GM12878 (cell line): ENCODE data around the gene ZBTB7B. TPM values are rescaled to one million over a fixed set of nuclear protein-coding genes. Genes with fewer than 3 reads are reported as not detected.

Source experiments
- BCLAF1 ChIP-seq: fragments of 450-650 bp; IDR thresholded peaks from 2 replicates; pipeline ENCODE4 v1.6.1; 2017; ENCODE audit warnings: antibody characterized with exemption, mild to moderate bottlenecking, moderate library complexity
- BMI1 ChIP-seq: fragments of 450-650 bp; IDR thresholded peaks from 2 replicates; pipeline ENCODE4 v1.6.1; 2016; ENCODE audit warnings: mild to moderate bottlenecking, moderate library complexity, borderline replicate concordance
- CEBPB ChIP-seq, 2 experiments: fragments of 150-350 bp in 1 of 2; IDR thresholded peaks; 2 replicates each; pipeline ENCODE4 v1.6.1; 2012 to 2014; ENCODE audit warnings: low read depth in 2 of 2, low read length in 2 of 2, borderline replicate concordance in 1 of 2, inconsistent platforms in 1 of 2
- LARP7 ChIP-seq: fragments of 450-650 bp; IDR thresholded peaks from 2 replicates; pipeline ENCODE4 v1.6.1; 2017; ENCODE audit warnings: mild to moderate bottlenecking
- MXI1 ChIP-seq: fragments of 150-350 bp; IDR thresholded peaks from 2 replicates; pipeline ENCODE4 v1.6.1; 2011; ENCODE audit warnings: low read depth, mild to moderate bottlenecking, inconsistent platforms, low read length, improper control_type of control experiment
- NR2C1 ChIP-seq: fragments of 450-650 bp; IDR thresholded peaks from 2 replicates; pipeline ENCODE4 v1.6.1; 2017; ENCODE audit warnings: antibody characterized with exemption, mild to moderate bottlenecking, moderate library complexity
- POLR2A ChIP-seq: IDR thresholded peaks from 2 replicates; pipeline ENCODE4 v1.6.1; 2011; ENCODE audit warnings: low read depth, mild to moderate bottlenecking, low read length
- RAD51 ChIP-seq: fragments of 450-650 bp; IDR thresholded peaks from 2 replicates; pipeline ENCODE4 v1.6.1; 2016; ENCODE audit warnings: moderate library complexity, mild to moderate bottlenecking, inconsistent platforms
- RB1 ChIP-seq: fragments of 450-650 bp; formaldehyde crosslinking; IDR thresholded peaks from 2 replicates; pipeline ENCODE4 v1.6.1; 2017; ENCODE audit warnings: mild to moderate bottlenecking, borderline replicate concordance
- REST ChIP-seq: IDR thresholded peaks from 2 replicates; pipeline ENCODE4 v1.6.1; 2012; ENCODE audit warnings: mild to moderate bottlenecking, low read depth, low read length
- SMC3 ChIP-seq: IDR thresholded peaks from 2 replicates; pipeline ENCODE4 v1.6.1; 2011; ENCODE audit warnings: low read length, improper control_type of control experiment, borderline replicate concordance
- SRF ChIP-seq, 2 experiments: IDR thresholded peaks; 2 replicates each; pipeline ENCODE4 v1.6.1; 2011; ENCODE audit warnings: low read depth in 2 of 2, low read length in 2 of 2, mild to moderate bottlenecking in 1 of 2, moderate library complexity in 1 of 2
- SUZ12 ChIP-seq: fragments of 200-600 bp; sonication (generic); IDR thresholded peaks from one replicate; pipeline ENCODE4 v1.6.1; 2018; ENCODE audit warnings: antibody characterized with exemption, mild to moderate bottlenecking; ENCODE audit not compliant: unreplicated experiment
- TARDBP ChIP-seq: IDR thresholded peaks from 2 replicates; pipeline ENCODE4 v1.6.1; 2016; ENCODE audit warnings: borderline replicate concordance
- USF2 ChIP-seq: IDR thresholded peaks from 2 replicates; pipeline ENCODE4 v1.6.1; 2011; ENCODE audit warnings: low read depth, low read length, improper control_type of control experiment, borderline replicate concordance
- WRNIP1 ChIP-seq: IDR thresholded peaks from 2 replicates; pipeline ENCODE4 v1.6.1; 2011; ENCODE audit warnings: low read depth, low read length, improper control_type of control experiment, borderline replicate concordance
- YBX1 ChIP-seq: fragments of 450-650 bp; IDR thresholded peaks from 2 replicates; pipeline ENCODE4 v1.6.1; 2016; ENCODE audit warnings: antibody characterized with exemption
- YY1 ChIP-seq: IDR thresholded peaks from 2 replicates; pipeline ENCODE4 v1.6.1; 2011; ENCODE audit warnings: low read depth, mild to moderate bottlenecking, low read length
- ZNF217 ChIP-seq: fragments of 450-650 bp; IDR thresholded peaks from 2 replicates; pipeline ENCODE4 v1.6.1; 2017; ENCODE audit warnings: antibody characterized with exemption, mild to moderate bottlenecking
- polyA plus RNA-seq, 11 experiments: library from polyadenylated mRNA; depleted of rRNA in 4 of 11; unstranded in 6 of 11; stranded (reverse) in 5 of 11; fragments of >200 nt; fragmentation: Nextera tagmentation in 4 of 11; fragmentation: Illumina TruSeq in 1 of 11; extraction: Ambion mirVana in 4 of 11; extraction: Trizol in 1 of 11; gene quantifications; 1 replicate in 1 of 11; 2 replicates in 10 of 11; pipeline versions ENCODE4 v1.2.1 to v1.2.3, GENCODE V29; 2011 to 2016; ENCODE audit warnings: inconsistent platforms in 2 of 11, missing spikeins in 2 of 11, low read depth in 1 of 11
- total RNA-seq, 4 experiments: library from RNA; depleted of rRNA in 3 of 4; stranded (reverse); fragments of >200 nt in 3 of 4; fragmentation: Illumina TruSeq in 1 of 4; extraction: Trizol in 1 of 4; gene quantifications; 2 replicates each; pipeline versions ENCODE4 v1.2.1 to v1.2.3, GENCODE V29; 2013 to 2021
- TF ChIP-seq, protein P1 (sequence below): fragments of 450-650 bp; IDR thresholded peaks from 2 replicates; pipeline ENCODE4 v1.6.1; 2017; ENCODE audit warnings: mild to moderate bottlenecking
- TF ChIP-seq, protein P2 (sequence below): IDR thresholded peaks from 2 replicates; pipeline ENCODE4 v1.6.1; 2012; ENCODE audit warnings: low read depth, low read length, improper control_type of control experiment

Gene ZBTB7B
- total and polyA plus RNA-seq, 10 of the 15 experiments (the other 5 are each of a cell fraction or from before 2014, with no cell fraction given), result 0.11 to 44.9 (median 11.3) TPM

GRCh38 chr1:154955039-154955717, 47.4 kb upstream of the ZBTB7B start (continued):
- TF ChIP-seq, protein P1, sequence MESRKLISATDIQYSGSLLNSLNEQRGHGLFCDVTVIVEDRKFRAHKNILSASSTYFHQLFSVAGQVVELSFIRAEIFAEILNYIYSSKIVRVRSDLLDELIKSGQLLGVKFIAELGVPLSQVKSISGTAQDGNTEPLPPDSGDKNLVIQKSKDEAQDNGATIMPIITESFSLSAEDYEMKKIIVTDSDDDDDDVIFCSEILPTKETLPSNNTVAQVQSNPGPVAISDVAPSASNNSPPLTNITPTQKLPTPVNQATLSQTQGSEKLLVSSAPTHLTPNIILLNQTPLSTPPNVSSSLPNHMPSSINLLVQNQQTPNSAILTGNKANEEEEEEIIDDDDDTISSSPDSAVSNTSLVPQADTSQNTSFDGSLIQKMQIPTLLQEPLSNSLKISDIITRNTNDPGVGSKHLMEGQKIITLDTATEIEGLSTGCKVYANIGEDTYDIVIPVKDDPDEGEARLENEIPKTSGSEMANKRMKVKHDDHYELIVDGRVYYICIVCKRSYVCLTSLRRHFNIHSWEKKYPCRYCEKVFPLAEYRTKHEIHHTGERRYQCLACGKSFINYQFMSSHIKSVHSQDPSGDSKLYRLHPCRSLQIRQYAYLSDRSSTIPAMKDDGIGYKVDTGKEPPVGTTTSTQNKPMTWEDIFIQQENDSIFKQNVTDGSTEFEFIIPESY, result no peak
- TF ChIP-seq CEBPB (IDR thresholded peaks at IDR 0.05; ENCODE audit: borderline replicate concordance in 1 of 2, low read depth in 2 of 2, low read length in 2 of 2), result no peak
- no peak for TF ChIP-seq REST
- peak; percentile 69; the same call in 1 of the 2 replicates for TF ChIP-seq MXI1
- no peak for TF ChIP-seq RAD51
- TF ChIP-seq SUZ12, result no peak
- no peak for TF ChIP-seq SMC3
- peak in 1 of 2 experiments; percentile 88; a peak in 2 of 4 replicates for TF ChIP-seq SRF (IDR thresholded peaks at IDR 0.05; ENCODE audit: low read depth in 2 of 2, low read length in 2 of 2)
- no peak for TF ChIP-seq YY1
- peak; percentile 52; the same call in 1 of the 2 replicates for TF ChIP-seq POLR2A
- no peak for TF ChIP-seq USF2
- TF ChIP-seq LARP7, result no peak
- TF ChIP-seq NR2C1, result no peak
- no peak for TF ChIP-seq TARDBP
- TF ChIP-seq BMI1, result peak; percentile 94
- TF ChIP-seq BCLAF1, result no peak
- no peak for TF ChIP-seq YBX1
- TF ChIP-seq, protein P2, sequence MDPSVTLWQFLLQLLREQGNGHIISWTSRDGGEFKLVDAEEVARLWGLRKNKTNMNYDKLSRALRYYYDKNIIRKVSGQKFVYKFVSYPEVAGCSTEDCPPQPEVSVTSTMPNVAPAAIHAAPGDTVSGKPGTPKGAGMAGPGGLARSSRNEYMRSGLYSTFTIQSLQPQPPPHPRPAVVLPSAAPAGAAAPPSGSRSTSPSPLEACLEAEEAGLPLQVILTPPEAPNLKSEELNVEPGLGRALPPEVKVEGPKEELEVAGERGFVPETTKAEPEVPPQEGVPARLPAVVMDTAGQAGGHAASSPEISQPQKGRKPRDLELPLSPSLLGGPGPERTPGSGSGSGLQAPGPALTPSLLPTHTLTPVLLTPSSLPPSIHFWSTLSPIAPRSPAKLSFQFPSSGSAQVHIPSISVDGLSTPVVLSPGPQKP, result 0 out of 2 replicates have a peak, but pooled peaks have one; percentile 9
- TF ChIP-seq ZNF217, result no peak
- TF ChIP-seq WRNIP1, result no peak
- no peak for TF ChIP-seq RB1
